Urinary bladder (tissue), 4 donors: Measurements from ENCODE around the gene PPM1F. TPM values are rescaled to one million over a fixed set of nuclear protein-coding genes. Genes with fewer than 3 reads are reported as not detected.

ENCODE experiments used
- DNase-seq: peaks from one replicate; pipeline ENCODE4 v3.0.0-alpha.2; 2015; ENCODE audit errors: extremely low spot score
- H3K27ac ChIP-seq: one replicate; pipeline ENCODE4 v1.5.1; 2013; ENCODE audit warnings: low read depth, mild to moderate bottlenecking, moderate library complexity
- H3K36me3 ChIP-seq: one replicate; pipeline ENCODE4 v1.6.1; 2013; ENCODE audit warnings: mild to moderate bottlenecking, moderate library complexity; ENCODE audit not compliant: insufficient read depth
- H3K4me1 ChIP-seq: one replicate; pipeline ENCODE4 v1.6.1; 2013; ENCODE audit warnings: mild to moderate bottlenecking, moderate library complexity; ENCODE audit not compliant: insufficient read depth
- H3K4me3 ChIP-seq: one replicate; pipeline ENCODE4 v1.5.1; 2013; ENCODE audit warnings: low read depth, low read length
- WGBS: extraction: QIAGEN DNeasy Blood & Tissue Kit; methylation state at CpG from one replicate; pipeline ENCODE4 v1.1.7; 2013; 5-methylcytosine and 5-hydroxymethylcytosine counted together
- polyA plus RNA-seq: library from polyadenylated mRNA; stranded (reverse); fragments of 200-250 nt; gene quantifications from one replicate; pipeline ENCODE4 v1.2.3, GENCODE V29; 2013
- total RNA-seq: library from RNA; depleted of rRNA; stranded (reverse); fragments of >200 nt; gene quantifications from one replicate; pipeline ENCODE4 v1.2.3, GENCODE V29; 2014
- donor health status: healthy with polysubstance abuse.
- donor health status: healthy.

Gene PPM1F
- total and polyA plus RNA-seq, 2 donors = 30.8 to 35.4 TPM

DNA sequence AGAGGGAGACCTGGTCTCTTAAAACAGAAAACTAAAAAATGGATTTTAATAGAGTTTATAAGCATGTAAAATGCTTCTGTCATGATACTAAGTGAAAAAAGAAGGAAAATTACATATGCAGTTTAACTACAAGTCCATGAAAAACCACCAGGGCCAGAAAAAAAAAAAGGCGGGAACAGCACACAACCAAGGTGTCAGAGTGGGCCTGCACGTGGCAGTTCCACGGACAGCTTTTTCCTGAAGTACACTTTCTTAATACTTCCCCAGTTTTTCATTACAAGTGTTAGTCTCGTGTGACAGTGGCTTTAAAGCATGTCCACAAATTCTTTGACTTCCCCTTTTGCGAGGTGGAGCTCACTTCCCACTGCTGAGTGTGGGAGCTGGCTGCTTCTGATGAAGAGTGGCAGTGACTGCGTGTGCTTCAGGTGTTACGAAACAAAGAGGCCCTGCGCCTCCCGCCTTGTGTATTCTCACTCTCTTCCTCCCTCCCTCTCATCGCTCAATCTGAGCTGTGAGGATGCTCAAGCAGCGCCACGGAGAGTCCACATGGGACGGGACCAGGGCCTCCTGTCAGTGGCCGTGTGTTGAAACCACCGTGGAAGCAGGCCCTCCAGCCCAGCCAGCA, 16.4 kb downstream of the PPM1F start:
- no peak overlapping the region for H3K27ac ChIP-seq
- no peak overlapping the region for H3K4me3 ChIP-seq
- H3K4me1 ChIP-seq = no peaks in the 10 kb centered on the region
- 87% methylated on average over 15 of the region's 15 CpGs for WGBS
- no peaks in the 10 kb centered on the region for H3K36me3 ChIP-seq
- DNase-seq = no peak

GRCh38 chr22:21933910-21934309, 18.7 kb downstream of the PPM1F start:
- Histone ChIP-seq H3K27ac (no peak overlapping the region), H3K4me3 (no peak overlapping the region), H3K36me3 (no peaks in the 10 kb centered on the region), H3K4me1 (no peaks in the 10 kb centered on the region)
- 96% methylated on average over 19 of the region's 19 CpGs for WGBS
- DNase-seq = no peak

DNA sequence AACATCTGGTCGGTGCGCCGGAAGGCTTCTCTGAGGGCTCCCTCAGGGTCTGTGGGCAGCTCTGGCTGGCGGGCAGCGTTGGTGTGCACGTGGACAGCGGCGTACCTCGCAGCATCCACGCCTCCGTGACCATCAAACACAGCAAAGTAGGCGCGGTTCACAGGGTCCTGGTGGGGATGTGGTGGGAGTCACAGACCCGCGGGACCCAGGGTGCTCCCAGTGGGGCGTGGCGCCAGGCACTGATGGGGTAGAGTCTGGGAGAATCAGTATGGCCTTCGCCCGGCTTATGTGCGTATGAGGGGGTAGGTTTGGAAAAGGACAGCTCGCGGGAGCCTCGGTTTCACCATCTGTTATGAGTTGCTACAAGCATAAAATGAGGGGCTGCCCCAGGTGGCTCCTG, 19.2 kb downstream of the PPM1F start:
- H3K36me3 ChIP-seq = no peaks in the 10 kb centered on the region
- no peak for DNase-seq
- 95% methylated on average over 23 of the region's 23 CpGs for WGBS
- H3K27ac ChIP-seq = no peak overlapping the region
- no peak overlapping the region for H3K4me3 ChIP-seq
- H3K4me1 ChIP-seq = no peaks in the 10 kb centered on the region

DNA sequence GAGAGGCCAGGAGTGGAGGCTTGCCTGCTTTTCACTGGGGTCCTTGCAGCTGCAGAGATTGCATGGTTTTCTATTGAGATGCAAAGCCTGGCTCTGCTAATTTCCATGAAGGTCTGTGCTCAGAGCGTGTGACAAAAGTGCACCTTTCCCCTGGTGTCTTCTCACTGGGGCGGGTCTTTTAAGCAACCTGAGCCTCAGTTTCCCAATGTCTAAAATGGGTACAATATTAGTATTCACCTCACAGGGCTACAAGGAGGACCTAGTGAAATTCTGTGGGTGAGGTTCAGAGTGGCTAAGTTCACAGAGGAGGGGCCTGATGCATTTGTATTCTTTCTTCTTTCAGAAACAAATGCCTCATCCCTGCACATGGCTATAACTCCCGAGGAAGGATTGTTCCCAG, 20.3 kb downstream of the PPM1F start:
- Histone ChIP-seq H3K27ac (no peak overlapping the region), H3K4me1 (no peaks in the 10 kb centered on the region), H3K36me3 (no peaks in the 10 kb centered on the region), H3K4me3 (no peak overlapping the region)
- WGBS = 95% methylated on average over 3 of the region's 3 CpGs
- no peak for DNase-seq

- Histone ChIP-seq H3K4me1 (no peaks in the 10 kb centered on the region), H3K4me3 (no peak overlapping the region), H3K36me3 (no peaks in the 10 kb centered on the region), H3K27ac (no peak overlapping the region)
- WGBS = 91% methylated on average over 12 of the region's 12 CpGs
- no peak for DNase-seq
Measured at GRCh38 chr22:21931056-21931455, 21.6 kb downstream of the PPM1F start.

- Histone ChIP-seq H3K4me3 (no peak overlapping the region), H3K27ac (no peak overlapping the region), H3K4me1 (no peaks in the 10 kb centered on the region), H3K36me3 (no peaks in the 10 kb centered on the region)
- no peak for DNase-seq
- 93% methylated on average over 6 of the region's 6 CpGs for WGBS
Measured at GRCh38 chr22:21929253-21929652, 23.4 kb downstream of the PPM1F start.

GRCh38 chr22:21928048-21928447, 24.6 kb downstream of the PPM1F start:
- Histone ChIP-seq H3K27ac (no peak overlapping the region), H3K36me3 (no peaks in the 10 kb centered on the region), H3K4me3 (no peak overlapping the region), H3K4me1 (no peaks in the 10 kb centered on the region)
- WGBS = 87% methylated on average over 12 of the region's 12 CpGs
- DNase-seq = no peak

GRCh38 chr22:21927174-21927823, 25.3 kb downstream of the PPM1F start:
- no peak overlapping the region for H3K27ac ChIP-seq
- H3K4me3 ChIP-seq = no peak overlapping the region
- DNase-seq = no peak
- H3K4me1 ChIP-seq = no peaks in the 10 kb centered on the region
- H3K36me3 ChIP-seq = no peaks in the 10 kb centered on the region
- 84% methylated on average over 16 of the region's 16 CpGs for WGBS

DNA sequence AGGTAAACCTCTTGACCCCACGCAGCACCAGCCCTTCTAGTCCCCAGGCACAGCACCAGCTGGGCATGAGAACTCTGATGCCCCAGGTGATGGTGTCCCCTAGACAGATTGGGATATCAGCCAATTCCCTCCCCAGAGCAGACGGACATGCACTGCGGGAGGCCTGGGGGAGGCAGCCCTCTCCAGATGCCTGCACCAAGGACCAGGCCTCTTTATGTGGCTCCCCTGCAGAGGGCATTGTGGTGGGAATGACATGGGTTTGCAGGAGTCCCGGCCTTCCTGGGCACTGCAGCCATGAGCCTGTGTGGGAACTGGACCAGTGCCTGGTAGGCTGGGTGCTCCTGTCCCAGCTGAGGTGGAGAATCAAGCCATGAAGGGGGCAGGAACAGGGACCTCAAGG, 25.9 kb downstream of the PPM1F start:
- Histone ChIP-seq H3K27ac (no peak overlapping the region), H3K36me3 (no peaks in the 10 kb centered on the region), H3K4me1 (no peaks in the 10 kb centered on the region), H3K4me3 (no peak overlapping the region)
- DNase-seq = no peak
- WGBS = 90% methylated on average over 4 of the region's 4 CpGs

DNA sequence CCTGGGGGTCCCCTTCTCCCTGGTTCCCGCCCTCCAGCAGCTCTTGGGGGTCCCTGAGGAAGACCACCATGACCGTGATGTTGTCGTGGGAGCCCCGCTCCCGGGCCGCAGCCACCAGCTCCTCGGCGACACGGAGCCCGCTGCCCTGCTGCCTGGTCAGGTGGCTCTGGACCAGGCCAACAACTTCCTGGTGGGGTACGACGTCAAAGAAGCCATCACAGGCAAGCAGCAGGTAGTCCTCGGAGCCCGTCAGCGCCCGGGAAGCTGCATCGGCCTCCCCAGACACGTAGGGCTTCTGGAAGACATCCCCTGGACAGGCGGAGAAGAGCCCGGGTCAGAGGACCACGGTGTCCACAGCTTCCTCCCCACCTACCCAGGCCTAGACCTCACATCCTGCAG, 29.5 kb downstream of the PPM1F start:
- no peak for DNase-seq
- no peaks in the 10 kb centered on the region for H3K36me3 ChIP-seq
- 94% methylated on average over 21 of the region's 21 CpGs for WGBS

DNA sequence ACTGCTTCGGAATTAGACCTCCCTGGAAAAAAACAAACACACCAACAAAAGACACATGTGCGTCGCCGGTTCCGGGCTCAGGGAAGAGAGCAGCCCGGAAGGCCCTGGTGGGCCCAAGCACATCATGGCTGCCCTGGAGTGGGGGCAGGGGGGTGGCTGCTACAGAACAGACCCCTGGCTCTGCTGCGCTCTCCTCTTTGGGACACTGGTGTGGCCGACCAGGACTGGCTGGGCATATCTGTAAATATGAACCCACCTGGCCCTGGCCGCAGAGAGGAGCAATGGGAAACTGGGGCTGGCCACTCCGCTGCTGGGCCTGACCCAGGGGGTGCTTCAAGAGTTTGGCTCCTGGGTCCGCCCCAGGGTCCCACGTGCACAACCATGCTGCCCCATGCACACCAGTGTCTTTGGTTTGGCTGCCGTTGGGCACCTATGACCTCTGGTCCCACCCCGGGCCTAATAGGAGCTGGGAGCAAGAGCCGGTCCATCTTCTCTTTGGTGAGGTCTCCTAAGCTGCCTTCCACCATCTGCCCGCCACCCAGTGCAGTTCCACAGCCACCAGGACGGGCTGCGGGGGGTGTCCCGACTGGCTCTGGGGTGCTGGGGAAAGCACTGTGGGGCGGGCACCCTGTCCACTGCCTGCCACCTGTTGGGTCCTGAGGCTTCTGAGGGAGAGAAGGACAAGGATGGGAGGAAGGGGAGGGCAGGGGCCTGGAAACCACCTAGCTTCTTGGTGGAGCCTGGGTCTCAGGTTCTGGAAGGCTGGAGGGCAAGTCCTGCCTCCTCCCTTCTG, 30.1 kb downstream of the PPM1F start:
- Histone ChIP-seq H3K4me1 (no peaks in the 10 kb centered on the region), H3K27ac (no peak overlapping the region), H3K4me3 (no peak overlapping the region), H3K36me3 (no peaks in the 10 kb centered on the region)
- 91% methylated on average over 20 of the region's 20 CpGs for WGBS
- no peak for DNase-seq

More for the DNA sequence above, 29.5 kb downstream of the PPM1F start:
- no peak overlapping the region for H3K4me3 ChIP-seq
- H3K4me1 ChIP-seq = no peaks in the 10 kb centered on the region
- no peak overlapping the region for H3K27ac ChIP-seq

- no peaks in the 10 kb centered on the region for H3K4me1 ChIP-seq
- no peaks in the 10 kb centered on the region for H3K36me3 ChIP-seq
- no peak for DNase-seq
- H3K4me3 ChIP-seq = no peak overlapping the region
- WGBS = 78% methylated on average over 8 of the region's 8 CpGs
- H3K27ac ChIP-seq = no peak overlapping the region
Measured at GRCh38 chr22:21921729-21922128, 30.9 kb downstream of the PPM1F start.

GRCh38 chr22:21921184-21921721, 31.4 kb downstream of the PPM1F start:
- DNase-seq = no peak
- Histone ChIP-seq H3K4me3 (no peak overlapping the region), H3K27ac (no peak overlapping the region), H3K36me3 (no peaks in the 10 kb centered on the region), H3K4me1 (no peaks in the 10 kb centered on the region)
- WGBS = 80% methylated on average over 13 of the region's 13 CpGs
